ENCODE measurements around the gene PKNOX1.
"Not testable (repeated sequence)": the region's sequence is repeated elsewhere in the genome, so short reads cannot be mapped to it uniquely, and the experiment has no call there.

PKNOX1 gene

DNA sequence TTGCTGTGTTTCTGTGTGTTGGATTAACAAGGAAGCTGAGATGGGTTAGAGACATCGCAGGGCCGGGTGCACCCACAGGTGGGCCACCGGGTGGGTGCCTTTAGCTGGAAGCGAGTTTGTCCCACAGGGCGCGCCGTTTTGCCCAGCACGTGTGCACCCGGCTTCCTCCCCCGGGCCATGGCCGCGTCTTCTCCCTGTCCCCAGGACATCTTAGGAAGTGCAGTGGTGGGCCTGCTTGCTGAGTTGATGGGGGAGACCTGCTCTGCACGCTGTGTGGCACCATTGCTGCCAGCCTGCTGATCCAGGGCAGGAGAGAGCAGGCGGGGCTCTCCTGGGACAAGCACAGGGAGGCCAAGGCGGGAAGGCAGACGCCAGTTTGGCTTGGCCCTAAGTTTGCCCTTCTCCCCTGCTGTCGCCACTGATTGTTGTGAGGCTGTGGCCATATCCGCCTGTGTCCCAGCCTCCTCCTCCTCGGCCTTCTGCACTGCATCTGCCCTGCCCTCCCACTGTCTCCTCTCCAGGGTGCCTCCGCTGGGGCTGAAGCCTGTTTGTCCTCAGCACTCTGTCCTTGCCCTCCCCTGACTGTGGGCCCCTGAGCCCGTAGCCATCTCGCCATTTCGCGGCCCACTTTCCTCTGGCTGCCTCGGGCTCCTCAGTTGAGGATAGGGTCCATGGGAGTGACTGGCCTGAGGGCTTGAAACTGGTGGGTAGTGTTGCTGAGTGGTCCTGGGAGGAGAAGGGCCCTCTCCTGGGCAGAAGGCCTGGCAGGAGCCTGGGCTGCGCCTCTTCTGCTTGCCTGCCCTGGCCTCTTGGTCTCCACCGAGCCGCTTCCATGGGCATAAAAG lies 47.6 kb downstream of the PKNOX1 start:
- DNase-seq: no peak

DNA sequence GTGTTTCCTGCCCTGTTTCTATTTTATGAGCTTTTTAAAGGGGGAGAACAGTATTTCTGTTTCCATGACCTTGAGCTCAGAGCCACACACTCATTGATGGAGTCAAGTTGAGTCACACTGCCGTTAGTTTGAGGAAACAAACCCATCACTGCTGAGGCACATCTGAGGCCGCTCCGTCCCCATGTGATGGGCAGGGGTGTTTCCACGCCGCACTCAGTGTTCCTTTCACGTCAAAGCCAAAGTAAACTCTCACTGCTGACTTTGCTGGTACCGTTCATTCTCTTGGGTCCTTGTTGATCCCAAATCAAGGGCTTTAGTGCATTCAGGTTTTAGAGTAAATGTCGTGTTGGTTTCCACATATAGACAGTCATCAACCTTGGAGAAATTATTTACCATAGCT lies 48.8 kb downstream of the PKNOX1 start:
- no peak for DNase-seq

DNA sequence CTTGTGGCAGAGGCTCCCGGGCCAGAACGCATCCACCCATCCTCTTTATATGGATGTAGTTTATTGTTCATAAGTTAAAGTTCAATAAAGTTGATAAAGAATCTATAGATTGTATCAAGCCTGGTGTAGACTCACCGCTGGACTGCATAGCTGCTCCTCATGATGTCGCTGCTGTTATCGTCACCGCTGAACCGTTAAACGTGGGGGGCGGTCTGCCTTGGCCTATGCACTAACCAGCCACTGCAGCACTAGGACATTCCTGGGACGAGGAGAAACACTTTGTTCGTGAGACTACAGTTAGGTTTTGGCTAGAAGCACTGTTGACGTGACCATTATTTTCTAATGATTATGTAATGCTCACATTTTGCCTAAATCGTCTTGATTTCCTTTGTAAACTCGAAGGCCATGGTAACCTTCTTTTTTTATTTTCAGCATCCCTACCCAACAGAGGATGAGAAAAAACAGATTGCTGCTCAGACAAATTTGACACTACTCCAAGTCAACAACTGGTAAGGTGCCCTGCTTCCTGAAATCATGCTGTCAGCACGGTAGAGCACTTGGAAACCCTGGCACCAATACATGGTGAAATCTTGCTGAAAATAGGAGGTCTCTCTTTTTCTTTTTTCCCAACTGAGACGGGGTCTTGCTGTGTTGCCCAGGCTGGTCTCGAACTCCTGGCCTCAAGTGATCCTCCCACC lies 50.2 kb downstream of the PKNOX1 start:
- DNase-seq: no peak

DNA sequence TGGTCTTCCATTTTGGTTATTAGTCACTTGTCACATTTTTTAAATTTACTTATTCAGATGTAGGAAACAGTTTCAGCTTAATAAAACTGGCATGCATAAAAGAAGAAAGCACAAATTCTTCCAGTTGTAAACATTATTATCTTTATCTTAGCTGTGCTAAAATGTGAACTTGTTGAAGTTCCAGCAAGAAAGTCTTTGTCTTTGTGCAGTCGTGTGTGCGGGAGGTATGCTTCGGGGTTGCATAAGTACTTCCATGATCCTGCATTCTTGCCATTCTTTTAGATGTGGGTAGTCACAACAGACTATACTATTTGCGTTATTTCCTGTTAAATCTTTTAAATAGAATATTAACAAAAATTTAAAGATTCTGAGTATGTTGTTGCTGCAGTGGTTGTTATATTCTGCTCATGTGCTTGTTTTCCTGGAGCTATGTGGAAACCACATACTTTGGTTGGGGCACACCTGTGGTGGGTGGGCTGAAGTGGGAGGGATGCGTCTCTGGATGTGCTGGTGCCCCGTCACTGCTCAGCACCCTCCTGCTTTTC lies 51.3 kb downstream of the PKNOX1 start:
- DNase-seq: no peak

DNA sequence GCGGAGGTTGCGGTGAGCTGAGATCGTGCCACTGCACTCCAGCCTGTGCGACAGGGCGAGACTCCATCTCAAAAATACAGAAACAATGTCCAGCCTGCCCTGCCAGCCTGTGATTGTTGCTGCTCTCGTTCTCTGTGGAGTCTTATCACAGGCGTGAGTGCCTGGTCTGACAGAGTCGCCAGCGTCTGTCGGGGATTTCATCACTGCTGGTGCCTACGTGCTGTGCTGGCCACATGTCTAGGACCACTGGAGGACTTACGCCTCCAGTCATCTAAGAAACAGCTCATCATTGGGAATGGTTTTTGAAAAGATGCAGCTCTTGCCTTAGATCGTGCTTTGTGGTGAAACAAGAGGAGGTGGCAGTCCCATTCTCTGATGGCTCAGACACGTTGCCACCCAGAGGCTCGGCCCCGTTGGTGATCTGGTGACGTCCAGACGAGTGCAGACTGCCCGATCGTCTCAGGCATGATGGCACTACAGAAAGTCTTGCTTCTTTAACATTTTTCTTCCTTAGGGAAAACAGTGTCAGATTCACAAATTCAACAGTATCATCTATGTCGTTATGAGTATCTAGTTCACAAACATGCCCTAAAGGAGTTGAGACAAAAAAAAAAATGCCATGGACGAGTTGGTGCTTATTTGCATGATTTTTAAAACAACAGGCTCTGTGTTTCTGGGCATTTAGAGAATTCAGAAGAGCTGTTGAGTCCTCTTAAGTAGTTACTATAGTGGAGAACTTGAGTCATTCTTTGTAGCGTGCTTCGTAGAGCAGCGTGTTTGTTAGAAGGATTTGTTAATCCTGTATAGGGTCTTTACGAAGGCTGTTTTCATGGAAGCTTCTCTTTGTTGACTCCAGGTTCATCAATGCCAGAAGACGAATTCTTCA lies 53.7 kb downstream of the PKNOX1 start:
- no peak for DNase-seq

DNA sequence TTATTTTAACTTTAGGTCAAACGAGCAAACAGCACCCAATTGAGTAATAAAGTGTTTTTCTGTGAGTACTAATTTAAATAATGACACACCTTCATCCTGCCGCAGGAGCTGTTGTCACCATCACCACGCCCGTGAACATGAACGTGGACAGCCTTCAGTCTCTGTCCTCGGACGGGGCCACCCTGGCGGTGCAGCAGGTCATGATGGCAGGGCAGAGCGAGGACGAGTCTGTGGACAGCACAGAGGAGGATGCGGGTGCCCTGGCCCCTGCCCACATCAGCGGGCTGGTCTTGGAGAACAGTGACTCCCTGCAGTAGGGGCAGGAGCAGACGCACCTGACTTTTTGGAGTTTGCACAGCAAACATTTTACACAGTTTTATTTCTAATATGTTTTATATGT lies 55.4 kb downstream of the PKNOX1 start:
- no peak for DNase-seq

DNA sequence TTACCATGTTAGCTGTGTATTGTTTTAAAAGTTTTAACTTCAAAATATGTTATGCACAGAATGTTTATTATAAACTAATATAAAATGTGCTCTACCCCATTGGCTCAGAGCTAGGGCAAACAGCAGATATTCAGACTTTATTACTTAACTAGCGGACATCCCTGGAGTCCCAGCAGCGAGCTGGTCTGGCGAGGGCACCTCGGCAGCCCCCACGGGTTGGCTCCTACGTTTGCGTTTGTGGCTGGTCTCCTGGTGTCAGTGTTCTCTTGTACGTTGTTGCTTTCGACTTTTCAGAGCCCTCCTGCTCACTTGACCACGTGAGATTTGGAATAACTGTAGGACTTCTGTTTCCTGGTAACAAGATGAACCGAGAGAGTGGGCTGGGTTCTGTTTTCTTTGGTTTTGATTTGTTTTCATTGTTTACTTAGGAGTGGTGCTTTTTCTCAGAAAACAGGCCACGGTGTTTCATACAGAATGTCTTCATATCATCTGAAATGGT lies 56.8 kb downstream of the PKNOX1 start:
- DNase-seq: no peak

DNA sequence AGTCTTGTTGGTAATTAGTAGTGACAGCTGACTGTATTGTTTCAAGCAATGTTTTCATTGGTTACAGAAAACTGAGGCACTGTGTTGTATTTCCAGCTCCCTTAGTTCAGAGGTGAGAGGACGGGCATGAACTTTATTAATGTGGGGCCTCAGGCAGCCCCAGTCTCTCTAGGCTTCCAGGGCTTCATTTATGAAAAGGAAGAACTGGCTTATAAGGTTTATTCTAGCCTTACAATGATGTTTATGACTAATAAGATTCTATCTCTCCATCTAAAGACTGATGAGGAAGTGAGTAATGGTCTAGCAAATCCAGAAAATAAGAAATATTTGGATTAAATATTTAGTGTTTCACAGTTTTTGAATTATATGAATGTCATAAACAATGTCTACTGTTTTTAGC lies 59.7 kb downstream of the PKNOX1 start:
- DNase-seq: no peak

DNA sequence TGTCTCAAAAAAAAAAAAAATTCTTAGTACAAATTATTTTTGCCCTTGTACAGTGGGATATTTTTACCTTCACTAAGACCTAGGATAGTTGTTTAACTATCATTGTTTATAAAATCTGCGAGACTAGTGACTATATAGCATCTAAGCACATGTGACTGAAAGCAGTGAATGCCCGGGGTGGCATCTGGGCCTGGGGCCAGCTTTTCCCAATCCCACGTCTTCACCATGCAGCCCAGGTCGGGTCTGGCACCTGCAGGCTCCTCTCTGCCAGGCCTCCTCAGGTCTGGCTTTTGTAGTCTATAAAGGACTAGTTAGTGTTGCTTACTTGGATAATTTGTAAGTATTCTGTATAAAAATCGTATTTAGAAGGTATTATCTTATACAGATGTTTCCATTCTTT lies 60.5 kb downstream of the PKNOX1 start:
- DNase-seq: no peak

DNA sequence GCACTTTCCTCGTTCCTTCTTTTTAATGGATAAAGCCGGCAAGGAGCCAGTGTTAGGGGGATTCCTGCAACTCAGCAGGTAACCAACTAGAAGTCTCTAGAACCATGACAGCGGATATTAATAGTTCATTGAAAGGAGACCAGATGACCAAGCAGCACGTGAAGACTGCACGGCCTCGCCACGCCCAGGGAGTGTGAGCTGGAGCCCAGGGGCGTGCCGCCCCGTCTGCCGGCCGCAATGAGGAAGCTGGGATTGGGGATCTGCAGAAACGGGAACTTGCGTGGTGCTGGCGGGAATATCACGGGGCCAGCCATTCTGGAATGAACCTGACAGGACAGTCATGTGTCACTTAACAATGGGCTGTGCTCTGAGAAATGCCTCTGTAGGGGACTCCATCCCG lies 62.5 kb downstream of the PKNOX1 start:
- DNase-seq: not testable (repeated sequence)

DNA sequence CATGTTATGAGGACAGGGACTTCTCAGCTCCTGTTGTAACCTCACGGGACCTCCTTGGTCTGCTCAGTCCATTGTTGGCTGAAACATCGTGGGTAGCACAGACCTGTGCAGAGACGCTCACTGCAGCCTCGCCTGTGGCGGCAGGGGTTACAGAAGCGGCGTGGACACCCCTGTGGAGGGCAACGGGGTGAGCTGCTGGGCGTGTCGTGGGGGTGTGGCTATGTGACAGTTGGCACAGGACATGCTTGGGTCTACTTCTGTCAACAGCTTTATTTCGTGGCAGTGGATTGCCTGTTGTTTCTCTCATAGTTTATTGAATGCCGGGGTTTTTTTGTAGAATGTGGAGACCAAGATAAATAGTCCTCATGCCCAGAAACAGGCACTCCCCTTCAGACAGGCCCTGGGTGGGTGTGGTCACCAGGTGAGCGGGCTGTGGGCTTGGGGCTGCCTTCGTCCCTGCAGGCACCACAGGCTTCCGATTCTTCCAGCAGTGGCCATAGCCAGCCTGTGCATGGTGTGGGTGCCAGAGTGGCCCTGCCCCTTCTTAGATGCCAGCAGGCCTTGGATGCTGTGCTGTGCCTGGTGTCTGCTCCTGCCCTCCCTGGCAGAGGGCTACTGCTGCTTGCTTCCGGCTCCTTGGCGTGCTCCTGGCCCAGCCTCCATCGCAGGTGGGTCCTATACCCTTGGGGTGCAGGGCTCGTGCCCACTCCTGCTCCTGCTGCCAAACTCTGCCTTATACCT lies 63.7 kb downstream of the PKNOX1 start:
- DNase-seq: not testable (repeated sequence)

DNA sequence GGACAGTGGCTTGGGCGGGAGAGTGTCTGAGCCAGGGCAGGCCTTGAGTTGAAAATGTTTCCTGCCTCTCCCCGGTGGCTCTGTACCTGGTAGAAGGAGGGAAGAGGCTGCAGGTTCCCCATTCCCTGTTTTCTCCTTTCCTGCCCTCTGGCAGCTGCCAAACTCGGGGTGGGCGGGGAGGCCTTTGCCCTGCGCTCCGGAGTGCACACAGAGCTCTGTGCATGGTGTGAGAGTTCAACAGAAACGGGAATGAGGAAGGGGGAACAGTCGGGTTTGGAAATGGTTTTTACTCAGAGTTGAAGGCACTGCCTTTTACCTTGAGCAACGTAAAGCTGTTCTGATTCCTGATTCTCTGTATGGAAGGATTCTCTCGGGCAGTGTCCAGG lies 64.3 kb downstream of the PKNOX1 start:
- not testable (repeated sequence) for DNase-seq

DNA sequence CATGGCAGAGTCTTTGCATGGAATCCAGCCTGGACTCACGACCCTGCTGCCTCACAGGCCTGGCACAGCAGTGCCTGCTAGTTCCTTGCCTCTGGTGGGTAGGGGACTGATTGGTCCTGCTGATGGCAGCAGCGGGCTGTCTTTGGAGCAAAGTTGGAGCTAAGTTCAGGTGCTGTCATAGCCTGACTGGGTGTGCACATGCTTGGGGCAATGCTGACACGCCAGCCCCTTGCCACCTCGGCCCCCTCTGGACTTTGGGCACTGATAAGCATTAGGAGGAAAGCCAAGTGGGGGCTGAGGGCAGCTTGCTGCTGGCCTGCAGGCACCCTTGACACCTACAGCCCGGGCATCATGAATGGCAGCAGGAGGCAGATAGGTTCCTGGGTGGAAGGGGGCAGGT lies 67.8 kb downstream of the PKNOX1 start:
- not testable (repeated sequence) for DNase-seq

DNA sequence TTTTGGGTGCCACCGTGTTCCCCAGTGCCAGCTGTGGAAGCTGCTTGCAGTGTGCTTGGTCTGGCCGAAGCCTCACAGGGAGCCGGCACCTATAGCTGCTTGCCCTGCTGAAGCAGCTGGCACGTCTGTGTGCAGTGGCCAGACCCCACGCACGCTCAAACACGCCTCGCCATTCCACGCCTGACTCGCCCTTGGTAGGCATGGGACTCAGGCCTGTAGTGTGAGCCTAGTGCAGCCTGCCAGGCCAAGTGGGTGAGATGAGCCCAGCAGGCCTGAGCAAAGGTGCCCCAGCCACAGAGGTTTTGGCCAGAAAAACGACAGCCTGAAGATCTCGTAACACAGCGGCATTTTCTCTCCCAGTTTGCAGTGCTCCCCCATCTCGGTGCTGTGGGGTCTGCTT lies 68.9 kb downstream of the PKNOX1 start:
- DNase-seq: not testable (repeated sequence)

DNA sequence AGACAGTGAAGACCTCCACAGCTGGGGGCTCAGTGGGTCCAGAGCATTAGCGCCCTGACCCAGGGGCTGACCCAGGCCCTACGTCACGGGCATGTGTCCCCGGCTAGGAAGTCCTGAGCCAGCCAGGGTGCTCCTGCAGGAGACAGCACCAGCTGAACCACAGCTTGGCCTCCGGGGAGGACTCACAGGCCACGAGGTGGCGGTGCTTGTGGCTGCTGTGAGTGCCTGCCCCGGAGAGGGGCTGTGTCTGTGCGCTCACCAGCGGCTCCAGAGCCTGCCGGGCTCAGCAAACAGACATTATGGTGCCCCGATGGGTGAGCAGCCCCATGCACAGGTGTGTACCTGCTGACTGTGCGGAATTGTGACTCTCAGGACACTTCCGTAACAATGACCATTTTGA lies 70.2 kb downstream of the PKNOX1 start:
- DNase-seq: not testable (repeated sequence)

DNA sequence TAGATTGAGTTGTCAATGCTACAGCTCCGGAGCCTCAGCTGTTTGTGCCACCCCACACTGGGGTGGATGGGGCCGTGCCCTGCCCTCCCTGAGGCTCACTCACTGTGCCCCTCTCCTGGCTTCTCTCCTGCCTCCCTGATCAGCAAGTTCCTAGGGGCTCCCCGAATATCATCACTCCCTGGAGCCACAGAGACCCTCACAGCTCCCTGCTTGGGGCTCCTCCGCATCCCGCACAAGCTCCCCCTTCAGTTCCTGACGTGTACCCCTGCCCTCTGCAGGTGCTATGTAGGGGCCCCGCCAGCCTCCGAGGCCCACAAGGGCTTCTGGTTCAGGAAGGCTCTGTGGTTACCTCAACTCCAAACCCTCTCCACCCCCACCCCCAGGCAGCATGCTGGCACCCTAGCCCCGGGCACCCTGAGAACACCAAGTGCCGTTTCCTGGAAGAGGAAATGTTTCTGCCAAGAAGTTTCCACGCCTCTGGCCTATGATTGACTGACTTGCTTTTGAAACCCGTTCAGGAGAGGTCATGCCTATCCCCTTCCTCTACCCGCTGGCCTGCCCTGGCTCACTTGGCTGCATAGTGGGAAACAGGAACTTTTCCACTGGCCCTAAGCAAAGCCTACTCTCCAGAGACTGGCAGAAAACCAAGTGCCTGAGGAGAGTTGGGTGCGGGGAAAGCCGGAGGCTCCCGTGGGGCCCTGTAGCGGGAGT lies 71.0 kb downstream of the PKNOX1 start:
- DNase-seq: not testable (repeated sequence)

DNA sequence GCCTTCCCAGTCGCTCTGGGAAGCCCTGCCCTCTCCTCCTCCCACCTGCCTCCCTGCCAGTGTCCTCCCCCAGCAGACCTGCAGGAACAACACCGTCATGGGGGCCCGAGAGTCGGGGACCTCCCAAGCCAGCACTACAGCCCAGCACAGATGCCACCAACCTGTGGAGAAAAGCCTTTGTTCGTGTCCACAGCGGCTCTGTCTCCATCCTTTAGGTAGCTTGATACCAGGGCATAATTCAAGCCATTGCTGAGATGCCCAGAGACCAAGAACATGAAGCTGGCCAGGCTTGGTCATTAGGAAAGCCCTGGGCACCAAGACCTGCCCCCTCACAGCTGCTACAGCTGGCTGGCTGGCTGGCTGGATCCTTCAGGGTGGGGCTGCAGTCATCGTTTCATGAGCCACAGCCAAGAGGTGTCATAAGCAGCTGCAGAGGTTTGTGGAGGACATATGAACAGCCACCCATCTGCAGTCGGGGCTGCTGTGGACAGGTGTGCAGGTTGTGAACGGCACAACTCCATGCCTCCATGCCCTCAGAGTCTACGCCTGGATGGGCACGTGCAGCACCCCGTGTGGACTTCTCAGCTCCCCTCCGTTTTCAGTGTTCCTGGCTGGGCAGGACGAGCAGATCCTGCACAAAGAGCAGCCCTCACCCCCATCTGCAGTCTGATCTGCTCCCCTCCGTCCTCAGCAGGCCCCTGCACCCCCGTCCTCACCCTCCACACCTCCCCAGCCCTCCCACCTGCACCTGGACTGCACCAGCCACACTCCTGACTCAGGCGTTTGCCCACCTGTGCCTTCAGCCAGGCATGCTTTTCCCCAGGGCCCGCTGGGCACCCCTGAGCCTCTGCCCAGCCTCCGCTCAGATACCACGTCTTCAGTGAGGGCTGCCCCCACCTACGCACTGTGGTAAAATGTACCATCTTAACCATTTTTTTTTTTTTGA lies 71.8 kb downstream of the PKNOX1 start:
- not testable (repeated sequence) for DNase-seq

DNA sequence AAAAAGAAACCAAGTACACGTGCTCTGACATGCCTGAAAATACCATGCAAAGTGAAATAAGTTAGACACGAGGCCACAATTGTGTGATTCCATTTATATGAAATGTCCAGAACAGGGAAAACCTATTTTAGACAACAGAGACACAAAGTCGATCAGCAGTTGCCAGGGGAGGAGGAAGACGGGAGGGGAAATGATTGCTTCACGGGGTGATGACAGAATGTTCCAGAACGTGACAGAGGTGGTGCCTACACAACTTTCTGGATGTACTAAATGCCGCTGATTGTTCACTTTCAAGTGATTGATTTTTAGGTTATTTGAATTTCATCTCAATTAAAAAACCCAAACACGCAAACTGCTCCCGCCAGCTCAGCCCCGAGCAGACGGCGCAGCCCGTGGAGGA lies 78.8 kb downstream of the PKNOX1 start:
- DNase-seq: not testable (repeated sequence)

DNA sequence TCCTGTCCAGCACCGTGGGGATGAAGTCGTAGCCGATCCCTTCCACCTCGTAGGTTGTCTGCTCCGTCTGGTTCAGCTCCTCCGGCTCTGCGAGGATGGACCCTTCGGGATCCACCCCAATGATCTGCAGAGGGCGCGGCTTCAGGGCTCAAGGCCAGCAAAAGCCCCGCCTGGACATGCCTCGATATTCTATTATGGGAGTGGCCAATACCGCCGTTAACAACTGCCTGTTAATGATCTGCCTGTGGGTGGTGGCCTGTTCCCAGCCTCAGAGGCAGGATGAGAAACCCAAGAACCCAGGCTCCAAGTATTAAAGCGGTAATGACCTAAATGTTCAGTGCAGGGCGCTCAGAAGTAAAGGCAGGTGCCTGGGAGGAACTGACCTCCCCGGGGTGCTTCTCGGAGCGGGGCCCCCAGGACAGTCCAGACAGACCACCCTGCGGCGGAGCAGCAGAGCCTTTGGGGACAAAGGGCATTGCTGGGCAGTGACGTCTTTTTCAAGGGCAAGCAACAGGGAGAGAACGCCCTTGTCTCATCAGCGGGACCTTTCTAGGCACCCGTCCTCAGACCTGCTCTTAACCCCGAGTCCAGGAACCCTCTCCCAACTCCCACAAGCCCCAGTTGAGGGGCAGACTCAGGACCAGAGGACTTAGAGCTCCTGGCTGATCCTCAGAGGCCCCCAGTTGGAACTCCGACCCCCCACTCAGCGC lies 88.7 kb downstream of the PKNOX1 start:
- not testable (repeated sequence) for DNase-seq
